Cardiac septum (tissue), 1 donor: ENCODE data around the gene LTB4R2. TPM values are rescaled to one million over a fixed set of nuclear protein-coding genes. Genes with fewer than 3 reads are reported as not detected.
A peak's percentile ranks its signal among the peaks of the same experiment; 100 is the strongest.

Experiments used
- DNase-seq: peaks from one replicate; pipeline ENCODE4 v3.0.0-alpha.2; 2020; ENCODE audit warnings: low spot score
- intact Hi-C: fragments of 100-400 bp; cut with DNase I; formaldehyde crosslinking; loops from one replicate; pipeline ENCODE4 v1.14.0; 2022
- total RNA-seq: library from RNA; stranded (reverse); fragmentation: NEBNext Ultra II Directional; extraction: Animal tissue kit (Norgen Biotek cat#: 25700); gene quantifications from one replicate; pipeline ENCODE4 v1.2.1, GENCODE V29; 2021
- donor health status: DM: no; HTN: no; CAD: no.

The LTB4R2 gene
- total RNA-seq, 1 donor from 2014 or later, result 2.2 TPM

- intact Hi-C loops, result loop anchor here (2.0 kb wide), 1 partner anchor 238 kb away; no protein-coding TSS in a partner anchor
- peak; percentile 84 for DNase-seq
Measured at GRCh38 chr14:24296341-24297157, 13.4 kb upstream of the LTB4R2 start.

GRCh38 chr14:24297190-24297964 is 12.6 kb upstream of the LTB4R2 start:
- intact Hi-C loops, result loop anchor here (2.0 kb wide), 1 partner anchor 239 kb away; no protein-coding TSS in a partner anchor
- no peak for DNase-seq

- DNase-seq, result no peak
- intact Hi-C loops, result loop anchor here (1.0 kb wide), 1 partner anchor 57 kb away; the partner anchor contains the start of gene TINF2
Measured at GRCh38 chr14:24298892-24299254, 11.1 kb upstream of the LTB4R2 start.

- peak; percentile 97 for DNase-seq
- intact Hi-C loops, result loop anchor here (1.0 kb wide), 1 partner anchor 57 kb away; the partner anchor contains the start of gene TINF2
Measured at GRCh38 chr14:24299255-24300191, 10.4 kb upstream of the LTB4R2 start, which contains the start of the genes DHRS1 and NOP9. TSS of gene DHRS1 (minus strand) at chr14:24299780. CDS start at chr14:24299106, 674 bp downstream. TSS of gene NOP9 (plus strand) at chr14:24299850. CDS start at chr14:24299955, 105 bp downstream.

GRCh38 chr14:24300326-24300980 is 9.5 kb upstream of the LTB4R2 start:
- intact Hi-C loops, result no loop called here
- DNase-seq, result no peak

GRCh38 chr14:24304019-24304387 is 5.9 kb upstream of the LTB4R2 start:
- intact Hi-C loops, result no loop called here
- no peak for DNase-seq

- DNase-seq, result no peak
- intact Hi-C loops, result no loop called here
Measured at GRCh38 chr14:24307156-24307574, 2.8 kb upstream of the LTB4R2 start.

GRCh38 chr14:24307575-24308341 is 2.2 kb upstream of the LTB4R2 start, which contains the start of gene CIDEB:
TSS of gene CIDEB (minus strand) at chr14:24307977. CDS start at chr14:24307858, 119 bp downstream.
- intact Hi-C loops, result no loop called here
- peak; percentile 82 for DNase-seq

- intact Hi-C loops, result no loop called here
- no peak for DNase-seq
Measured at GRCh38 chr14:24308342-24309124, 1.4 kb upstream of the LTB4R2 start.

GRCh38 chr14:24310265-24310645 is 315 bp downstream of the LTB4R2 start:
- intact Hi-C loops, result no loop called here
- DNase-seq, result no peak

GRCh38 chr14:24310646-24311604 is 985 bp downstream of the LTB4R2 start, which contains the start of gene LTB4R:
TSS of gene LTB4R (plus strand) at chr14:24311502. CDS start at chr14:24315652, 4,150 bp downstream.
- DNase-seq, result peak; percentile 92
- intact Hi-C loops, result no loop called here

- intact Hi-C loops, result no loop called here
- DNase-seq, result no peak
Measured at GRCh38 chr14:24311837-24312615, 2.1 kb downstream of the LTB4R2 start.

- intact Hi-C loops, result no loop called here
- DNase-seq, result peak; percentile 89
Measured at GRCh38 chr14:24312736-24313507, 3.0 kb downstream of the LTB4R2 start.

- intact Hi-C loops, result no loop called here
- DNase-seq, result no peak
Measured at GRCh38 chr14:24313913-24314312, 4.0 kb downstream of the LTB4R2 start.
